Hippocampal formation (tissue), 2 donors: Measurements from ENCODE around the gene ITGA1.

Experiments
- DNase-seq, 2 donors: peaks; one replicate each; lab custom pipeline; 2025; lab: John Stamatoyannopoulos, UW

Gene ITGA1

GRCh38 chr5:52897238-52897614 lies 109.5 kb downstream of the ITGA1 start:
- DNase-seq: no peak

GRCh38 chr5:52898961-52899680 lies 111.4 kb downstream of the ITGA1 start:
- no peak for DNase-seq

GRCh38 chr5:52903142-52903541 lies 115.4 kb downstream of the ITGA1 start:
- DNase-seq: no peak

- DNase-seq: no peak
Observed at GRCh38 chr5:52906343-52906742, 118.6 kb downstream of the ITGA1 start.

- no peak for DNase-seq
Observed at GRCh38 chr5:52906845-52907244, 119.1 kb downstream of the ITGA1 start.

GRCh38 chr5:52909192-52909591 lies 121.5 kb downstream of the ITGA1 start:
- no peak for DNase-seq

GRCh38 chr5:52910071-52910470 lies 122.4 kb downstream of the ITGA1 start:
- no peak for DNase-seq

- peak; percentile 36 to 78 for DNase-seq
Observed at GRCh38 chr5:52915176-52915875, 127.6 kb downstream of the ITGA1 start.

- DNase-seq: no peak
Observed at GRCh38 chr5:52920929-52921328, 133.2 kb downstream of the ITGA1 start.

- DNase-seq: no peak
Observed at GRCh38 chr5:52922384-52922783, 134.7 kb downstream of the ITGA1 start.

GRCh38 chr5:52924456-52924855 lies 136.7 kb downstream of the ITGA1 start:
- DNase-seq: no peak

- no peak for DNase-seq
Observed at GRCh38 chr5:52925001-52925400, 137.3 kb downstream of the ITGA1 start.

GRCh38 chr5:52928689-52929088 lies 141.0 kb downstream of the ITGA1 start:
- no peak for DNase-seq

GRCh38 chr5:52938226-52938625 lies 150.5 kb downstream of the ITGA1 start:
- DNase-seq: no peak

- no peak for DNase-seq
Observed at GRCh38 chr5:52943285-52943684, 155.6 kb downstream of the ITGA1 start.

- no peak for DNase-seq
Observed at GRCh38 chr5:52943808-52944207, 156.1 kb downstream of the ITGA1 start.

- no peak for DNase-seq
Observed at GRCh38 chr5:52945040-52945439, 157.3 kb downstream of the ITGA1 start.

- no peak for DNase-seq
Observed at GRCh38 chr5:52947208-52947607, 159.5 kb downstream of the ITGA1 start.

- no peak for DNase-seq
Observed at GRCh38 chr5:52947851-52948250, 160.1 kb downstream of the ITGA1 start.

- DNase-seq: peak; percentile 49 to 86
Observed at GRCh38 chr5:52948418-52949076, 160.8 kb downstream of the ITGA1 start.

- DNase-seq: no peak
Observed at GRCh38 chr5:52950686-52951085, 163.0 kb downstream of the ITGA1 start.

GRCh38 chr5:52952483-52952882 lies 164.8 kb downstream of the ITGA1 start:
- DNase-seq: no peak

- no peak for DNase-seq
Observed at GRCh38 chr5:52956014-52956413, 168.3 kb downstream of the ITGA1 start.
